ENCODE results near the gene FLVCR2. TPM values are rescaled to one million over a fixed set of nuclear protein-coding genes. Genes with fewer than 3 reads are reported as not detected.

FLVCR2 gene
- total RNA-seq, 2 donors from 2014 or later = 6.2 to 8.9 TPM

GRCh38 chr14:75607044-75607443 lies 28.6 kb downstream of the FLVCR2 start:
- Histone ChIP-seq H3K27me3 (ENCODE audit: control insufficient read depth, insufficient read depth, low read length, poor library complexity, severe bottlenecking) (no peaks in the 10 kb centered on the region), H3K9me3 (ENCODE audit: control insufficient read depth, low read length) (peaks cover 23% of the 10 kb centered on the region), H3K9ac (ENCODE audit: extremely low read depth, low read length, poor library complexity, severe bottlenecking) (no peak overlapping the region), H3K36me3 (ENCODE audit: control insufficient read depth, insufficient read depth, low read length) (no peaks in the 10 kb centered on the region), H3K4me1 (ENCODE audit: control insufficient read depth, insufficient read depth, low read length) (peaks cover 13% of the 10 kb centered on the region), H3K27ac (ENCODE audit: low read depth, low read length) (no peak overlapping the region), H3K4me3 (ENCODE audit: low read length) (peak overlapping the region; percentile 47)
- no peak overlapping the region for H3K27ac Mint-ChIP-seq
- H3K27me3 Mint-ChIP-seq (ENCODE audit: insufficient read depth) = peaks cover 1% of the 10 kb centered on the region
- peaks cover 7% of the 10 kb centered on the region for H3K9me3 Mint-ChIP-seq
- H3K4me3 Mint-ChIP-seq = no peak overlapping the region
- 86 to 100% methylated on average over 1 of the region's 1 CpG for WGBS, 2 experiments (ENCODE audit: insufficient coverage in 1 of 2, insufficient read length in 1 of 2)
- DNase-seq = no peak
- TF ChIP-seq CTCF (conservative IDR thresholded peaks at IDR 0.05) = no peak
- H3K36me3 Mint-ChIP-seq (ENCODE audit: low read depth) = peaks cover 10% of the 10 kb centered on the region
- peaks cover 30% of the 10 kb centered on the region for H3K4me1 Mint-ChIP-seq

- DNase-seq = no peak
- Histone ChIP-seq H3K4me3 (ENCODE audit: low read length) (no peak overlapping the region), H3K27me3 (ENCODE audit: control insufficient read depth, insufficient read depth, low read length, poor library complexity, severe bottlenecking) (no peaks in the 10 kb centered on the region), H3K9me3 (ENCODE audit: control insufficient read depth, low read length) (peaks cover 28% of the 10 kb centered on the region), H3K36me3 (ENCODE audit: control insufficient read depth, insufficient read depth, low read length) (no peaks in the 10 kb centered on the region), H3K4me1 (ENCODE audit: control insufficient read depth, insufficient read depth, low read length) (peaks cover 19% of the 10 kb centered on the region), H3K9ac (ENCODE audit: extremely low read depth, low read length, poor library complexity, severe bottlenecking) (no peak overlapping the region), H3K27ac (ENCODE audit: low read depth, low read length) (no peak overlapping the region)
- Mint-ChIP-seq H3K9me3 (peaks cover 8% of the 10 kb centered on the region), H3K27me3 (ENCODE audit: insufficient read depth) (peaks cover 1% of the 10 kb centered on the region), H3K36me3 (ENCODE audit: low read depth) (peaks cover 12% of the 10 kb centered on the region), H3K4me1 (peaks cover 31% of the 10 kb centered on the region), H3K4me3 (no peak overlapping the region), H3K27ac (no peak overlapping the region)
- TF ChIP-seq CTCF (conservative IDR thresholded peaks at IDR 0.05) = no peak
- WGBS, 2 experiments (ENCODE audit: insufficient coverage in 1 of 2, insufficient read length in 1 of 2) = 97% methylated on average over 10 to 12 of the region's 12 CpGs
Measured at GRCh38 chr14:75607842-75608640, 29.6 kb downstream of the FLVCR2 start.

- DNase-seq = no peak
- Histone ChIP-seq H3K9ac (ENCODE audit: extremely low read depth, low read length, poor library complexity, severe bottlenecking) (no peak overlapping the region), H3K27ac (ENCODE audit: low read depth, low read length) (no peak overlapping the region), H3K4me3 (ENCODE audit: low read length) (no peak overlapping the region), H3K4me1 (ENCODE audit: control insufficient read depth, insufficient read depth, low read length) (peaks cover 19% of the 10 kb centered on the region), H3K9me3 (ENCODE audit: control insufficient read depth, low read length) (peaks cover 31% of the 10 kb centered on the region), H3K27me3 (ENCODE audit: control insufficient read depth, insufficient read depth, low read length, poor library complexity, severe bottlenecking) (no peaks in the 10 kb centered on the region), H3K36me3 (ENCODE audit: control insufficient read depth, insufficient read depth, low read length) (no peaks in the 10 kb centered on the region)
- peaks cover 15% of the 10 kb centered on the region for H3K36me3 Mint-ChIP-seq (ENCODE audit: low read depth)
- no peak overlapping the region for H3K27ac Mint-ChIP-seq
- TF ChIP-seq CTCF (conservative IDR thresholded peaks at IDR 0.05) = no peak
- H3K4me3 Mint-ChIP-seq = no peak overlapping the region
- H3K27me3 Mint-ChIP-seq (ENCODE audit: insufficient read depth) = peaks cover 4% of the 10 kb centered on the region
- H3K9me3 Mint-ChIP-seq = peaks cover 10% of the 10 kb centered on the region
- 90 to 96% methylated on average over 2 to 4 of the region's 4 CpGs for WGBS, 2 experiments (ENCODE audit: insufficient coverage in 1 of 2, insufficient read length in 1 of 2)
- H3K4me1 Mint-ChIP-seq = peaks cover 27% of the 10 kb centered on the region
Measured at GRCh38 chr14:75609116-75609515, 30.7 kb downstream of the FLVCR2 start.

All from endodermal cell (in vitro differentiated cells).